Smooth muscle cell of the brain vasculature (primary cell): ENCODE results near the gene PTPA.
"Not testable (repeated sequence)": the region's sequence is repeated elsewhere in the genome, so short reads cannot be mapped to it uniquely, and the experiment has no call there.

Experiments used
- DNase-seq: peaks from one replicate; pipeline ENCODE4 v3.0.0-alpha.2; 2012; ENCODE audit warnings: low read depth, low spot score

PTPA gene

GRCh38 chr9:129108805-129109536, 2.2 kb upstream of the PTPA start:
- no peak for DNase-seq

GRCh38 chr9:129109537-129109903, 1.7 kb upstream of the PTPA start:
- no peak for DNase-seq

GRCh38 chr9:129109952-129110739, 1.1 kb upstream of the PTPA start:
- DNase-seq = no peak

GRCh38 chr9:129111528-129112151, 425 bp downstream of the PTPA start:
- DNase-seq = no peak

GRCh38 chr9:129112526-129112925, 1.3 kb downstream of the PTPA start:
- DNase-seq = not testable (repeated sequence)

- DNase-seq = no peak
Observed at GRCh38 chr9:129113645-129114304, 2.6 kb downstream of the PTPA start.

GRCh38 chr9:129118799-129119198, 7.6 kb downstream of the PTPA start:
- no peak for DNase-seq

- DNase-seq = no peak
Observed at GRCh38 chr9:129121483-129121882, 10.3 kb downstream of the PTPA start.

GRCh38 chr9:129122133-129122532, 10.9 kb downstream of the PTPA start:
- DNase-seq = no peak

- DNase-seq = not testable (repeated sequence)
Observed at GRCh38 chr9:129122976-129123375, 11.8 kb downstream of the PTPA start.

GRCh38 chr9:129124506-129125069, 13.4 kb downstream of the PTPA start:
- DNase-seq = no peak

GRCh38 chr9:129125478-129125877, 14.3 kb downstream of the PTPA start:
- no peak for DNase-seq

GRCh38 chr9:129126749-129127618, 15.8 kb downstream of the PTPA start:
- DNase-seq = no peak

- DNase-seq = no peak
Observed at GRCh38 chr9:129128689-129129088, 17.5 kb downstream of the PTPA start.

GRCh38 chr9:129130271-129130670, 19.1 kb downstream of the PTPA start:
- not testable (repeated sequence) for DNase-seq

GRCh38 chr9:129130791-129131190, 19.6 kb downstream of the PTPA start:
- no peak for DNase-seq

- DNase-seq = no peak
Observed at GRCh38 chr9:129131300-129132145, 20.3 kb downstream of the PTPA start.

- no peak for DNase-seq
Observed at GRCh38 chr9:129133082-129133481, 21.9 kb downstream of the PTPA start.

- no peak for DNase-seq
Observed at GRCh38 chr9:129135476-129135875, 24.3 kb downstream of the PTPA start.
